SK-N-SH (cell line): ENCODE data around the gene NANS. TPM values are rescaled to one million over a fixed set of nuclear protein-coding genes. Genes with fewer than 3 reads are reported as not detected.

Experiments used
- CTCF ChIA-PET: fragments of 300-600, 350-600 bp; formaldehyde crosslinking; extraction: SDS; loops from one replicate; lab custom pipeline; 2021; lab: Yijun Ruan, JAX
- POLR2A ChIA-PET: fragments of 350-600 bp; sonication (Branson Sonifier 250); formaldehyde crosslinking; extraction: SDS; loops from one replicate; lab custom pipeline; 2020; ENCODE audit warnings: antibody characterized with exemption, inconsistent platforms; lab: Yijun Ruan, JAX
- DNase-seq: peaks from one replicate; pipeline ENCODE4 v3.0.0; 2012
- H2AFZ ChIP-seq: fragments of 200-600 bp; sonication (generic); 2 replicates; pipeline ENCODE4 v1.8.1; 2016; ENCODE audit warnings: antibody characterized with exemption, mild to moderate bottlenecking, low read depth
- H3F3A ChIP-seq: fragments of 200-600 bp; sonication (generic); replicated peaks from 2 replicates; pipeline ENCODE3; 2016; ENCODE audit warnings: antibody characterized with exemption, mild to moderate bottlenecking; ENCODE audit not compliant: insufficient read depth
- H3K27ac ChIP-seq, 2 experiments: fragments of 200-500 bp in 1 of 2; fragments of 200-600 bp in 1 of 2; sonication (Bioruptor generic) in 1 of 2; sonication (generic), shearing (Covaris generic) in 1 of 2; 2 replicates each; pipeline versions ENCODE4 v1.5.1 to v1.6.1; 2014 to 2016; ENCODE audit warnings: low read depth in 2 of 2, inconsistent platforms in 1 of 2, low read length in 1 of 2, mild to moderate bottlenecking in 1 of 2, mixed read lengths in 1 of 2
- H3K27me3 ChIP-seq: fragments of 200-600 bp; sonication (generic), shearing (Covaris generic); 2 replicates; pipeline ENCODE4 v1.6.1; 2016; ENCODE audit warnings: mixed run types; ENCODE audit not compliant: insufficient read depth
- H3K36me3 ChIP-seq, 2 experiments: fragments of 200-500 bp in 1 of 2; fragments of 200-600 bp in 1 of 2; sonication (Bioruptor generic) in 1 of 2; sonication (generic) in 1 of 2; replicated peaks in 1 of 2; 2 replicates each; pipeline versions ENCODE3 to v1.5.1; 2014 to 2016; ENCODE audit warnings: low read length in 1 of 2, mild to moderate bottlenecking in 1 of 2; ENCODE audit not compliant: insufficient read depth in 2 of 2, control insufficient read depth in 1 of 2
- H3K4me1 ChIP-seq, 2 experiments: fragments of 200-500 bp in 1 of 2; fragments of 200-600 bp in 1 of 2; sonication (Bioruptor generic) in 1 of 2; sonication (generic), shearing (Covaris generic) in 1 of 2; 2 replicates each; pipeline versions ENCODE4 v1.5.1 to v1.6.1; 2014 to 2016; ENCODE audit warnings: low read depth in 1 of 2, low read length in 1 of 2, mixed run types in 1 of 2; ENCODE audit not compliant: insufficient read depth in 2 of 2, control insufficient read depth in 1 of 2
- H3K4me2 ChIP-seq: fragments of 200-600 bp; sonication (generic), shearing (Covaris generic); 2 replicates; pipeline ENCODE4 v1.6.1; 2017; ENCODE audit warnings: mixed run types
- H3K4me3 ChIP-seq, 2 experiments: fragments of 200-500 bp in 1 of 2; fragments of 200-600 bp in 1 of 2; sonication (Bioruptor generic) in 1 of 2; sonication (generic), shearing (Covaris generic) in 1 of 2; 2 replicates each; pipeline versions ENCODE4 v1.5.1 to v1.8.1; 2014 to 2016; ENCODE audit warnings: low read depth in 2 of 2, inconsistent platforms in 1 of 2, low read length in 1 of 2, mild to moderate bottlenecking in 1 of 2, mixed read lengths in 1 of 2, moderate library complexity in 1 of 2
- H3K79me2 ChIP-seq: fragments of 200-600 bp; sonication (generic); 2 replicates; pipeline ENCODE4 v1.8.1; 2017; ENCODE audit warnings: mild to moderate bottlenecking; ENCODE audit not compliant: insufficient read depth
- H3K9ac ChIP-seq: fragments of 200-600 bp; sonication (generic); 2 replicates; pipeline ENCODE4 v1.6.1; 2017; ENCODE audit warnings: mixed run types
- H3K9me2 ChIP-seq: fragments of 200-600 bp; sonication (generic); 2 replicates; pipeline ENCODE4 v1.6.1; 2017; ENCODE audit warnings: mixed run types
- H3K9me3 ChIP-seq: fragments of 200-600 bp; sonication (generic); 2 replicates; pipeline ENCODE4 v1.6.1; 2017; ENCODE audit warnings: mixed run types, mild to moderate bottlenecking, moderate library complexity
- H4K20me1 ChIP-seq: fragments of 200-600 bp; sonication (generic); 2 replicates; pipeline ENCODE4 v1.6.1; 2017; ENCODE audit warnings: mild to moderate bottlenecking, mixed run types; ENCODE audit not compliant: insufficient read depth
- EZH2phosphoT487 ChIP-seq: fragments of 200-600 bp; sonication (generic); IDR thresholded peaks from 2 replicates; pipeline ENCODE4 v1.6.1; 2017; ENCODE audit warnings: low read depth, mixed run types, mild to moderate bottlenecking, antibody characterized with exemption, moderate library complexity, borderline replicate concordance
- GATA2 ChIP-seq: sonication (generic); formaldehyde crosslinking; IDR thresholded peaks from 2 replicates; pipeline ENCODE4 v1.5.0; 2020; ENCODE audit warnings: mild to moderate bottlenecking, missing genetic modification reagents
- MAX ChIP-seq: IDR thresholded peaks from 2 replicates; pipeline ENCODE4 v1.4.0; 2012; ENCODE audit warnings: low read depth
- MEF2A ChIP-seq: IDR thresholded peaks from 2 replicates; pipeline ENCODE4 v1.4.0; 2012; ENCODE audit warnings: low read depth, borderline replicate concordance
- MXI1 ChIP-seq: IDR thresholded peaks from 2 replicates; pipeline ENCODE4 v1.6.1; 2012; ENCODE audit warnings: mild to moderate bottlenecking, low read depth, low read length, improper control_type of control experiment
- NFIC ChIP-seq: IDR thresholded peaks from 2 replicates; pipeline ENCODE4 v1.4.0; 2012; ENCODE audit warnings: borderline replicate concordance
- NRF1 ChIP-seq: IDR thresholded peaks from 2 replicates; pipeline ENCODE4 v1.6.1; 2012; ENCODE audit warnings: low read depth, mild to moderate bottlenecking, low read length
- POLR2AphosphoS5 ChIP-seq: IDR thresholded peaks from 2 replicates; pipeline ENCODE4 v1.6.1; 2012; ENCODE audit warnings: low read depth, low read length
- REST ChIP-seq: IDR thresholded peaks from 2 replicates; pipeline ENCODE4 v1.6.1; 2012; ENCODE audit warnings: mild to moderate bottlenecking, low read depth, low read length, moderate library complexity
- RFX5 ChIP-seq: IDR thresholded peaks from 2 replicates; pipeline ENCODE4 v1.6.1; 2012; ENCODE audit warnings: mild to moderate bottlenecking, improper control_type of control experiment, low read length
- SMC3 ChIP-seq: IDR thresholded peaks from 2 replicates; pipeline ENCODE4 v1.6.1; 2012; ENCODE audit warnings: low read depth, low read length, improper control_type of control experiment
- TCF12 ChIP-seq: IDR thresholded peaks from 2 replicates; pipeline ENCODE4 v1.4.0; 2012
- USF1 ChIP-seq: IDR thresholded peaks from 2 replicates; pipeline ENCODE4 v1.4.0; 2012; ENCODE audit warnings: low read depth, borderline replicate concordance
- YY1 ChIP-seq: IDR thresholded peaks from 2 replicates; pipeline ENCODE4 v1.4.0; 2012; ENCODE audit warnings: low read depth, mild to moderate bottlenecking
- WGBS: methylation state at CpG from one replicate; pipeline ENCODE4 v1.1.6; 2017; ENCODE audit warnings: low lambda C conversion rate; 5-methylcytosine and 5-hydroxymethylcytosine counted together
- polyA plus RNA-seq, 3 experiments: library from polyadenylated mRNA; depleted of rRNA; stranded (reverse); fragments of >200 nt; gene quantifications; 2 replicates each; pipeline ENCODE4 v1.2.3, GENCODE V29; 2012
- TF ChIP-seq, protein P1 (sequence below): IDR thresholded peaks from 2 replicates; pipeline ENCODE4 v1.4.0; 2012; ENCODE audit warnings: low read depth, borderline replicate concordance
- TF ChIP-seq, protein P2 (sequence below): IDR thresholded peaks from 2 replicates; pipeline ENCODE4; 2012
- TF ChIP-seq, protein P3 (sequence below): fragments of 150-350 bp; IDR thresholded peaks from 2 replicates; pipeline ENCODE4 v1.6.1; 2016; ENCODE audit warnings: mild to moderate bottlenecking, low read depth, low read length
- TF ChIP-seq, protein P4 (sequence below): fragments of 150-350 bp; IDR thresholded peaks from 2 replicates; pipeline ENCODE4 v1.6.1; 2017; ENCODE audit warnings: antibody characterized with exemption, low read length, low read depth, borderline replicate concordance

NANS gene
- polyA plus RNA-seq, 1 of the 3 experiments (the other 2 are of a cell fraction), result 61.3 TPM

- peaks cover 8 to 37% of the 10 kb centered on the region in 2 experiments for H3K36me3 ChIP-seq
- CTCF ChIA-PET, result interaction anchor here (0.9 to 1.3 kb wide), 3 partner anchors 10 to 172 kb away, joined by 3 to 4 read pairs (median 3); no protein-coding TSS in a partner anchor
- H4K20me1 ChIP-seq, result no peaks in the 10 kb centered on the region
- no peaks in the 10 kb centered on the region for H3K9me2 ChIP-seq
- H3K9me3 ChIP-seq, result no peaks in the 10 kb centered on the region
- no peaks in the 10 kb centered on the region for H3K27me3 ChIP-seq
- DNase-seq, result no peak
- no peak for TF ChIP-seq TCF12
- no peak for TF ChIP-seq USF1
- TF ChIP-seq, protein P1, sequence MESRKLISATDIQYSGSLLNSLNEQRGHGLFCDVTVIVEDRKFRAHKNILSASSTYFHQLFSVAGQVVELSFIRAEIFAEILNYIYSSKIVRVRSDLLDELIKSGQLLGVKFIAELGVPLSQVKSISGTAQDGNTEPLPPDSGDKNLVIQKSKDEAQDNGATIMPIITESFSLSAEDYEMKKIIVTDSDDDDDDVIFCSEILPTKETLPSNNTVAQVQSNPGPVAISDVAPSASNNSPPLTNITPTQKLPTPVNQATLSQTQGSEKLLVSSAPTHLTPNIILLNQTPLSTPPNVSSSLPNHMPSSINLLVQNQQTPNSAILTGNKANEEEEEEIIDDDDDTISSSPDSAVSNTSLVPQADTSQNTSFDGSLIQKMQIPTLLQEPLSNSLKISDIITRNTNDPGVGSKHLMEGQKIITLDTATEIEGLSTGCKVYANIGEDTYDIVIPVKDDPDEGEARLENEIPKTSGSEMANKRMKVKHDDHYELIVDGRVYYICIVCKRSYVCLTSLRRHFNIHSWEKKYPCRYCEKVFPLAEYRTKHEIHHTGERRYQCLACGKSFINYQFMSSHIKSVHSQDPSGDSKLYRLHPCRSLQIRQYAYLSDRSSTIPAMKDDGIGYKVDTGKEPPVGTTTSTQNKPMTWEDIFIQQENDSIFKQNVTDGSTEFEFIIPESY, result no peak
- TF ChIP-seq, protein P2, sequence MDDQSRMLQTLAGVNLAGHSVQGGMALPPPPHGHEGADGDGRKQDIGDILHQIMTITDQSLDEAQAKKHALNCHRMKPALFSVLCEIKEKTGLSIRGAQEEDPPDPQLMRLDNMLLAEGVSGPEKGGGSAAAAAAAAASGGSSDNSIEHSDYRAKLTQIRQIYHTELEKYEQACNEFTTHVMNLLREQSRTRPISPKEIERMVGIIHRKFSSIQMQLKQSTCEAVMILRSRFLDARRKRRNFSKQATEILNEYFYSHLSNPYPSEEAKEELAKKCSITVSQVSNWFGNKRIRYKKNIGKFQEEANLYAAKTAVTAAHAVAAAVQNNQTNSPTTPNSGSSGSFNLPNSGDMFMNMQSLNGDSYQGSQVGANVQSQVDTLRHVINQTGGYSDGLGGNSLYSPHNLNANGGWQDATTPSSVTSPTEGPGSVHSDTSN, result no peak
- no peak for TF ChIP-seq RFX5
- TF ChIP-seq GATA2 (CRISPR knock-in tag), result no peak
- no peak for TF ChIP-seq POLR2AphosphoS5
- no peak for TF ChIP-seq REST
- TF ChIP-seq MEF2A, result no peak
- TF ChIP-seq YY1, result no peak
- TF ChIP-seq SMC3, result no peak
- TF ChIP-seq MXI1, result no peak
- TF ChIP-seq, protein P3, sequence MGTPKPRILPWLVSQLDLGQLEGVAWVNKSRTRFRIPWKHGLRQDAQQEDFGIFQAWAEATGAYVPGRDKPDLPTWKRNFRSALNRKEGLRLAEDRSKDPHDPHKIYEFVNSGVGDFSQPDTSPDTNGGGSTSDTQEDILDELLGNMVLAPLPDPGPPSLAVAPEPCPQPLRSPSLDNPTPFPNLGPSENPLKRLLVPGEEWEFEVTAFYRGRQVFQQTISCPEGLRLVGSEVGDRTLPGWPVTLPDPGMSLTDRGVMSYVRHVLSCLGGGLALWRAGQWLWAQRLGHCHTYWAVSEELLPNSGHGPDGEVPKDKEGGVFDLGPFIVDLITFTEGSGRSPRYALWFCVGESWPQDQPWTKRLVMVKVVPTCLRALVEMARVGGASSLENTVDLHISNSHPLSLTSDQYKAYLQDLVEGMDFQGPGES, result no peak
- no peak for TF ChIP-seq MAX
- TF ChIP-seq, protein P4, sequence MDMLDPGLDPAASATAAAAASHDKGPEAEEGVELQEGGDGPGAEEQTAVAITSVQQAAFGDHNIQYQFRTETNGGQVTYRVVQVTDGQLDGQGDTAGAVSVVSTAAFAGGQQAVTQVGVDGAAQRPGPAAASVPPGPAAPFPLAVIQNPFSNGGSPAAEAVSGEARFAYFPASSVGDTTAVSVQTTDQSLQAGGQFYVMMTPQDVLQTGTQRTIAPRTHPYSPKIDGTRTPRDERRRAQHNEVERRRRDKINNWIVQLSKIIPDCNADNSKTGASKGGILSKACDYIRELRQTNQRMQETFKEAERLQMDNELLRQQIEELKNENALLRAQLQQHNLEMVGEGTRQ, result no peak
- TF ChIP-seq NFIC, result no peak
- no peak for TF ChIP-seq NRF1
- no peak for TF ChIP-seq EZH2phosphoT487
- H3K4me3 ChIP-seq, result no peak overlapping the region
- H3F3A ChIP-seq, result peaks cover 3% of the 10 kb centered on the region
- no peak overlapping the region for H3K4me2 ChIP-seq
- H2AFZ ChIP-seq, result no peak overlapping the region
- POLR2A ChIA-PET, result no interaction called here
- H3K27ac ChIP-seq, result no peak overlapping the region
- 90% methylated on average over 2 of the region's 4 CpGs for WGBS
- no peaks in the 10 kb centered on the region for H3K79me2 ChIP-seq
- peaks cover 3 to 5% of the 10 kb centered on the region in 2 experiments; a peak in 2 of 4 replicates for H3K4me1 ChIP-seq
- H3K9ac ChIP-seq, result no peak overlapping the region
Measured at GRCh38 chr9:98085058-98085457, 28.5 kb downstream of the NANS start.
